ENCODE measurements around the gene BNIP5. TPM values are rescaled to one million over a fixed set of nuclear protein-coding genes. Genes with fewer than 3 reads are reported as not detected.

The BNIP5 gene
- total RNA-seq, 1 donor from 2014 or later = not detected

DNA sequence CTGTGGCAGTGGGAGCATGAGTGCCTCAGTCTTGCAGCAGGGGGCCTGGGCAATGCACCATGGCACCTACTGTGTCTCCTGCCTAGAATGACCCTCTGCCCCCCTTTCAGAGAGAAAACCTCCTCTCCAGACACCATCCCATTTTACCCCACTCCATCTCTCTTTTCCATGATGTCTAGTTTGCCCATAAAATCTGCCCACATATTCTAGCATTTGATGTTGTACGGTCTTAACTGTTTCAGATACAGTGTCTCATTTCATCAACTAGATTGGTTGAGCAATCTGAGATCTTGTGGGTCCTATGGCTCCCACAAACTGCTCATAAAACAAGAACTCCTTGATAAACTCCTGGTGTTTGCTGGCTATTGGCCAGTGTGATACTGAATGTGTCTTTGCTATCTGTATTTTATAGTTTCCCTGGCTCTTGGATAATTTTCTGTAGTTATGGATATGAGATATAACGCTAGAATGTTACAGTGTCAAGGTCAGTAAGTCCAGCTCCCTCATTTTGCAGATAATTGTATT is 58.7 kb downstream of the BNIP5 start:
- DNase-seq (no peak), ATAC-seq (no peak)
- intact Hi-C loops (cut with micrococcal nuclease) = no loop called here

DNA sequence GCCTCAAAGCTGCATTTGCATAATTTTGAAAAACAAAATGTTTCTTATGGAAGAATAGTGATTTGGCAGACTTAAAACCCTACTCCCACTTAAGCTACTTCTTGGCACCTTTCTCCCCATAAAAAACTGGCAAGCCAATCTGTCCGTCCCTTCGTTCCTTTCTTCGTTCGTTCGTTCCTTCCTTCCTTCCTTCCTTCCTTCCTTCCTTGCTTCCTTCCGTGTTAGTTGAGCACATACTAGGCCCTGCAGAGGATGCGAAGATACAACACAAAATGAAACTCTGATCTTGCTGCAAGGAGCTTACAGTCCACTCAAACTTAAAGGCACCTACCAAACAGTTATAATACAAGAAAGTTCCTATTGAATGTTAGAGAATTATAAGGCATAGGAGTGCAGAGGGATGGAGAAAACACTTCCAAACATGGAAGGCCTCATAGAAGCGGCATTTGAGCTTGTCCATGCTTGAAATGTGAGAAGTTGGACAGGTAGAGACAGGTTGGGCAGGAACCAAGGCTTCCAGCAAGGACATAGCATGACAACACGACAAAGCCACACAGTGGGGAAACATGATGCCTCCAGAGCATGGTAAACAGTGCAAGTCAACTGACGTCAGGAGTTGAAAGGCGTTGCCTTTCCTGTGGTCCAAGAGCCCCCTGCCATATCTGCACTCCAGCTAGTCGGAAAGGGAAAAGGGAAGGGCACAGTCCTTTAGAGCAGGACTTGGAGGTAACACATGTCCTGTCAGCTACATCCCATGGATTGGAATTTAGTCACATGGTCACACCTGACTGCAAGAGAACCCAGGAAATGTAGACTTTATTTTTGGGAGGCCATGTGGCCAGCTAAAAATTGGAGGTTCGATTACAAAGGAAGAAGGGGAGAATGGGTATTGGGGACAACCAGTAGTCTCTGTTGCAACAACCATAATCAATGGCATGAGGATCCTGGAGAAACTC is 59.8 kb downstream of the BNIP5 start:
- intact Hi-C loops (cut with micrococcal nuclease) = no loop called here

DNA sequence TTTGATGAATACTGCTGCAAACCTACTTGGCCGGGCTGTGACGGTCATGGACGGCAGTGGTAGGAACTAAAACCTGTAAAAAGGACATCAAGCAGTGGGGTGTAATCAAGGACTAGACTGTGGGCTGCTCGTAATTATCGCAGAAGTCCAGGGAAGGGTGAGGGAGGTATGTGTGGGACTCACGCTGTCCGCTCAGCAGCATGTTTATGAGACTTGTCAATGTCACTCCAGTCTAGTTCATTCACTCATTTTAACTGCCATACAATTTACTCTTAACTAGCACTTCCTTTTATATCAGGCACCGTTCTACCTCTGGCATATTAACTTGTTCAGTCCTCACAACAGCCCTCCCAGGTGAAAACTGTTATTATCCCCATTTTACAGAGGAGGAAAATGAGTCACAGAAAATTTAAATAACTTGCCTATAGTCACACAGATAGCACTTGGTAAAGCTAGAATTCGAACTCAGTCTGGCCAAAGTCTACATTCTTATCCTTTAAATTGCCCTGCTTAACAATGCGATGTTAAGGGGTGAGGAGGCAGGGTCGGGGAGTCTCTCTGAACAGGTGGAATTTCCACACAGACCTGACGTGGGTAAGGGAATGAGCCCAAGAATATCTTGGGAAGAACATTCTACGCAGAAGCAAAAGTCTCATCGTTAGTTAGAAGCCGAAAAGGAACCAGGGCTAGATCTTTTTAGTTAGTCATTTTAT is 62.7 kb downstream of the BNIP5 start:
- intact Hi-C loops (cut with micrococcal nuclease) = no loop called here
- ATAC-seq (no peak), DNase-seq (no peak)

More for the DNA sequence above, 59.8 kb downstream of the BNIP5 start:
- no peak for ATAC-seq
- no peak for DNase-seq

DNA sequence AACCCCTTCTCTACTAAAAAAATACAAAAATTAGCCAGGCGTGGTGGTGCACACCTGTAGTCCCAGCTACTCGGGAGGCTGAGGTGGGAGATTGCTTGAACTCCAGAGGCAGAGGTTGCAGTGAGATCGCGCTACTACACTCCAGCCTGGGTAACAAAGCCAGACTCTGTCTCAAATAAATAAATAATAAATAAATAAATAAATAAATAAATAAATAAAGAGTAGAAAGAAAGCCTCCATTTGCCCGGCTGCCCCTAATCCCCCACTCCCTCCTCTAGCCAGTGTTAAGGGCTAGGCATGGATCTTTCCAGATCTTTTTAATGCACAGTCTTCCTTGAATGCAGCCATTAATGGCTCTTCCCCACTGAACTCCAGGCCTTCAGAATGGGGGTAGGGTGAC is 63.6 kb downstream of the BNIP5 start:
- intact Hi-C loops (cut with micrococcal nuclease) = no loop called here
- DNase-seq (no peak), ATAC-seq (no peak)

DNA sequence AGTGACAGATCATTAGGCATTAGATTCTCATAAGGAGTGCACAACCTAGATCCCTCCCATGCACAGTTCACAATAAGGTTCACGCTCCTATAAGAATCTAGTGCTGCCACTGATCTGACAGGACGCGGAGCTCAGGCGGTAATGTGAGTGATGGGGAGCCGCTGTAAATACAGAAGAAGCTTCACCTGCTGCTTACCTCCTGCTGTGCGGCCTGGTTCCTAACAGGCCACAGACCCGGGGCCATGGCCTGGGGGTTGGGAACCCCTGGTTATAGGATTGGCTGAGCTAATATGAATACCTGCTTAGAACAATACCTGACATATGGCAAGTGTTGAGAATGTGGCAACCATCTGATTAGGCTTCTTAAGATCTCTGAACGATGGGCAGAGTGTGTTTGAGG is 64.5 kb downstream of the BNIP5 start:
- intact Hi-C loops (cut with micrococcal nuclease) = no loop called here
- ATAC-seq = no peak
- DNase-seq = no peak

DNA sequence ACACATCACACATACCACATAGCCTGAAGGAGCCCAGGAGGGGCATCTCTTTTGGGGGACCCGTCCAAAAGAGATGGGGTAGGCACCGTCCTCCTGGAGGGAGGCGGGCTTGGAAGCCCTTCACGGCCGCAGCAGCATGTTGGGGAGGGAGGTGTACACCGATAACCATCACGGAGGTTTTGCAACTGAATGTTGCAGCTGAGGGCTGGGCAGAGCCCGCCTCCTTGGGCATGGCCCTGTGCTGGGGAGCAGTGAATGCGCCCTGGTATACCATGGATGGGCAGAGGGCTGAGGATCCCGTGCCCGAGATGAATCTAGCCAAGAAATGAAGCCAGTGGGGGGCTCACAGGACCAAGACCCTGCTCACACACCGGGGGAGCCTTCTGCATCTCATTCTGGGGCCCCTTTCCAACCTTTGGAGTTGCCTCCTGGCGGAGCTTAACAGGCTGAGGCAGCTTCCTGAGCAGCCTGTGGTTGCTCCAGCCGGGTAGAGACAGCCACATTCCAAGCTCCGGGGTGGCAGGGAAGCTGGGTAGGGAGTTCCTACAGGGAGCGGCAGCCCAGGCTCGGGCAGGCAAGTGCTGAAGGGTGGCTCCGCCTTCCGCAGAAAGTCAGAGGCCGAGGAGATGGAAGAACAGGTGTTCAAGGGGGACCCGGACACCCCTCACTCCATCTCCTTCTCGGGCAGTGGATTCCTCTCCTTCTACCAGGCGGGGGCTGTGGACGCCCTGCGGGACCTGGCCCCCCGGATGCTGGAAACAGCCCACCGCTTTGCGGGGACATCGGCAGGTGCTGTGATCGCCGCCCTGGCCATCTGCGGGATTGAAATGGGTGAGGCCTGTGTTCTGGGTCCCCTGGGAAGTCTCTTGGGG is 66.6 kb downstream of the BNIP5 start, which contains the start of gene PNPLA1:
PNPLA1 (plus strand) TSS at position 227 of the 872 bp plus-strand sequence; CDS start at position 627, 400 bp downstream.
- no peak for ATAC-seq
- intact Hi-C loops (cut with micrococcal nuclease) = no loop called here
- no peak for DNase-seq

DNA sequence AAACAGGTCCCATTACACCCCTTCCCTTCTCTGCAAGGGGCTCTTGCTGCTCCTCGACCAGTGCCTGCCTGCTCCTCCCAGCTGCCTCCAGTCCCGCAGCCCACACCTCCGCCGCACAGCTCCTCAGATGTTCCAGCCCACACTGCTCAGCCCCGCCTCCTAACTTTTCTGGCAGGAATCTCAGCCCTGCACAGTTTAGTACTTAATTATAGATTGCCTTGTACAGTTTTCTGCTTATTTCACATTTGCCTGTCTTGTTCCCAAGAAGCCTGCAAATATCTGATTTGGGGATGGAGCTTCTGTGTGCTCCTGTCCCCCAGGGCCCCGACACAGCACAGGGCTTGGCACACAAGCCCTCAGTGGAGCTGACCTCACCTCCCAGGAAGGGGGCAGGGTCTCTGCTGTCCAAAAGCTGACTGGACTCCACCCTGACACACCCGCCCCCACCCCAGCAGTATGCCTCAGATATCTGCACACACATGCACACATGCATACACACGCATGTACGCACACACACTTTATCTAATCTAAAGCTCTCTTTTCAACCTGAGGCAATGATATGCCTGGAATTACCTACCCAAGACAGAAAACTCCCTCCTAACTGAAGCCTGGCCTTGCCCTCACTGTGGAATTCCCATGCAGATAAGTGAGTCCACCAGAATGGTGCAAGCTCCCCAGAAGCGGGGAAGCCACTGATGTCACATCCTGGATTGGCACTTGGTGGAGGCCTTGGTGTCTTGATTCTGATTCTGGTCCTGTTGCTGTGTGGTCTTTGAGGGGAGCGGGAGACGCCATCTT is 68.0 kb downstream of the BNIP5 start:
- ATAC-seq = peak; percentile 63
- DNase-seq = no peak
- intact Hi-C loops (cut with micrococcal nuclease) = no loop called here

DNA sequence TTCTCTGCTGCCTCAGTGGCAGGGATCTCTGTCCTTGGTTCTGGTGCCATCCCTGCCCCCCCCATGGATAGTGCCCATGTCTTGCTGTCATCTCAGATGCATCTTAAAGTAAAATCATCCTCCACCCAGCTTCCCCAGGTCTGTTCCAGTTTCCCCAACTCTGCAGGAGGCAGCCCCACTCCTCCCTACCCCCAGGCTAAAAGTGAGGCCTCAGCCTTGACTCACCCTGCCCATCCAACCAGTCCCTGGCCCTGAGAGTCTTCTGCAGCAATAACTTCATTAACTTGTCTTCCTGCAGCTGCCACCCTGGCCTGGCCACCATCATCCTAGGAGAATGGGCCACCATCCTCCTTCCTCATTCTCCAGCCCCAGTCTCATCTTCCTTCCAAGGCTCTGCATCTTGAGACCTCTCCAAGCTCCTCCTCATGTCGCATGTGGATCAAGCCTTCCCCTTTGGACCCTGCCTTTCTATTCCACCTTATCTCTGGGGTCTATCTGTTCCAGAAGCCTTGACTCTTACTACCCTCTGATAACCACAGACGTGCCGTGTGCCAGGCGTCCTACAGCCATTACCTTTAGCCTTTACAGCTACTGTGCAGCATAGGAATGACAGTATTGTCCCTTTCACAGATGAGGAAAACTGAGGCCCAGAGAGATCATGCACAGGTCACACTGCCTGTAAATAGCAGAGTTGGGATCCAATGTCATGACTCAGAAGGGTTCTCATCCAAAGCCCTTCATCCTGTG is 68.8 kb downstream of the BNIP5 start:
- DNase-seq = no peak
- intact Hi-C loops (cut with micrococcal nuclease) = no loop called here
- no peak for ATAC-seq

DNA sequence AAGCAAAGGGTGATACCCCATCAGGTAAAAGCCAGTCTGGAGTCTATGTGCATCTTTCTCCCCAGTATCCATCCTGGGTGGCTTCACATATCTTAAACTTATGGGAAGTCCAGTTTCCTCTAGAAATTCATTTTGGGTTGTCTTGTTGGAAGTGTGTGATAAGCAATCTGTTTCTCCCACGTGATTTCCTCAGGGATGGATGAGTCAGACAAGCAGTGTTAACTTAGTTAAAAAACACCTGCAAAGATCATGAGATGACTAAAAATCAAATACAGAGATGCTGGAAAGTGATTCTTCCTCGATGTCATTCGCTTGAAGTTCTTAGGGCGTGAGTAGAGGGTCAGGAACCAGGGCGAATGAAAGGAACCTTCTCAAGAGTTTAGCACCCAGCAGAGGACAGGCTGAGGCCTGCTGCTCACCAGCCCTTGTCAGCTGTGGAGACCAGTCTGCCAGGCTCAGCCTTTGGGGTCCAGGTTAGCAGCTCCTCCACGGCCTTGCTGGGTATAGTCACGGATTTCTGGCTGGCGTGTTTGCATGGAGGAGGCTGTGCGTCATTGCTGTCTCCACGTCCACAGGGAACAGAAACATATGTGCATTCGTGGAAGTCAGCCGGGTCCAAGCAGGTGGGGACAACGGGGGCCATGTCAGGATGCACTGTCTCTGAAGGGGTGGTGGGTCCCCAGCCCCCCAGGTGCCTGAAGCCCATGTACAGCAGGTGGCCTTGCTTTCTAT is 69.6 kb downstream of the BNIP5 start:
- intact Hi-C loops (cut with micrococcal nuclease) = no loop called here
- ATAC-seq (no peak), DNase-seq (no peak)

Other genes starting within 250 kb of the BNIP5 start
- 0.87 TPM for gene MAPK13, start 206.4 kb downstream of the BNIP5 start, total RNA-seq
- gene BRPF3, start 140.1 kb downstream of the BNIP5 start, total RNA-seq = 23.5 TPM
- not detected for gene PNPLA1, start 66.8 kb downstream of the BNIP5 start, total RNA-seq
- 0.15 TPM for gene ETV7, start 50.8 kb upstream of the BNIP5 start, total RNA-seq
- 0.15 TPM for gene PXT1, start 106.0 kb upstream of the BNIP5 start, total RNA-seq
- gene KCTD20, start 106.1 kb upstream of the BNIP5 start, total RNA-seq = 21.9 TPM
- 19.4 TPM for gene STK38, start 210.6 kb upstream of the BNIP5 start, total RNA-seq

All from left ventricle myocardium superior (tissue), 1 donor.